Brain microvascular endothelial cell (primary cell): ENCODE measurements around the gene ARID4B.

Source experiments
- DNase-seq: peaks from one replicate; pipeline ENCODE4 v3.0.0-alpha.2; 2020
- H3K27ac ChIP-seq: fragments of 250-450 bp; sonication (Bioruptor Pico); 2 replicates; pipeline ENCODE4 v1.5.1; 2020; ENCODE audit warnings: mild to moderate bottlenecking, moderate library complexity
- H3K27me3 ChIP-seq: fragments of 250-450 bp; sonication (Bioruptor Pico); replicated peaks from 2 replicates; pipeline ENCODE4 v1.5.1; 2020; ENCODE audit warnings: mild to moderate bottlenecking
- H3K36me3 ChIP-seq: fragments of 250-450 bp; sonication (Bioruptor Pico); replicated peaks from 2 replicates; pipeline ENCODE4 v1.5.1; 2020; ENCODE audit warnings: mild to moderate bottlenecking
- H3K4me3 ChIP-seq: 2 replicates; pipeline ENCODE4 v1.5.1; 2011; ENCODE audit warnings: low read depth, mild to moderate bottlenecking, control low read depth, low read length, moderate library complexity
- CTCF ChIP-seq: IDR thresholded peaks from 2 replicates; pipeline ENCODE4 v1.5.1; 2011; ENCODE audit warnings: low read depth, mild to moderate bottlenecking, moderate library complexity, low read length, control low read depth, inconsistent platforms; ENCODE audit errors: missing control alignments
- in situ Hi-C: cut with HindIII; loops from 2 replicates; pipeline ENCODE4 v1.10.0; 2017; ENCODE audit warnings: low sequenced_read_pairs, low pct_ligation_motif_present

The ARID4B gene

DNA sequence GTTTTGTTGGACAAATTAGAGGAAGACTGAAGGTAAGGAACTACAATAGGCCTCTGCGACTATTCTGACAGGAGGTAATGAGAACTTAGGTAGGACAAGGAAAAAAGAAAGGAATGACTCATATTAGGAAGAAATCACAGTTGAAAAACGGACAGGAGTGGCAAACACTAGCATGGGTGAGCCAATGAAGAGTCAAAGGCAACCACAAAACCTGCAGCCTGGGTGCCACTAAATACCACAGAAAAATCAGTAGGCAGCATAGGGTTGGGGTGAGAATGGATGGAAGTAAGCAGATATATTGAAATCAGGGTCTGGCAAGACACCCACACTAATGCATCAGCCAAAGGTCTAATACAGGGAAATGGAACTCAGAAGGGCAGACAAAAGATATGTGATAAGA lies 176.9 kb downstream of the ARID4B start:
- TF ChIP-seq CTCF, result no peak

GRCh38 chr1:235149824-235150223 lies 178.2 kb downstream of the ARID4B start:
- Histone ChIP-seq H3K27me3 (no peaks in the 10 kb centered on the region), H3K36me3 (peaks cover 38% of the 10 kb centered on the region), H3K4me3 (no peak overlapping the region), H3K27ac (no peak overlapping the region)
- in situ Hi-C loops, result no loop called here
- no peak for DNase-seq
- no peak for TF ChIP-seq CTCF

More for the DNA sequence above, 176.9 kb downstream of the ARID4B start:
- no peak for DNase-seq
- Histone ChIP-seq H3K27ac (no peak overlapping the region), H3K27me3 (no peaks in the 10 kb centered on the region), H3K36me3 (peaks cover 34% of the 10 kb centered on the region), H3K4me3 (no peak overlapping the region)
- in situ Hi-C loops, result no loop called here

- peaks cover 32% of the 10 kb centered on the region for H3K36me3 ChIP-seq
- no peak overlapping the region for H3K27ac ChIP-seq
- no peak overlapping the region for H3K4me3 ChIP-seq
- H3K27me3 ChIP-seq, result no peaks in the 10 kb centered on the region
- in situ Hi-C loops, result no loop called here
- no peak for TF ChIP-seq CTCF
- no peak for DNase-seq
Observed at GRCh38 chr1:235147269-235147668, 180.7 kb downstream of the ARID4B start.

- no peak for TF ChIP-seq CTCF
- DNase-seq, result no peak
- H3K4me3 ChIP-seq, result no peak overlapping the region
- peaks cover 31% of the 10 kb centered on the region for H3K36me3 ChIP-seq
- no peak overlapping the region for H3K27ac ChIP-seq
- H3K27me3 ChIP-seq, result no peaks in the 10 kb centered on the region
- in situ Hi-C loops, result no loop called here
Observed at GRCh38 chr1:235145639-235146038, 182.3 kb downstream of the ARID4B start.

GRCh38 chr1:235142991-235143390 lies 185.0 kb downstream of the ARID4B start:
- DNase-seq, result no peak
- no peaks in the 10 kb centered on the region for H3K27me3 ChIP-seq
- H3K4me3 ChIP-seq, result no peak overlapping the region
- H3K36me3 ChIP-seq, result peaks cover 43% of the 10 kb centered on the region
- in situ Hi-C loops, result no loop called here
- no peak for TF ChIP-seq CTCF
- H3K27ac ChIP-seq, result no peak overlapping the region

- no peak for TF ChIP-seq CTCF
- no peaks in the 10 kb centered on the region for H3K27me3 ChIP-seq
- H3K4me3 ChIP-seq, result no peak overlapping the region
- H3K27ac ChIP-seq, result no peak overlapping the region
- in situ Hi-C loops, result no loop called here
- no peak for DNase-seq
- peaks cover 57% of the 10 kb centered on the region for H3K36me3 ChIP-seq
Observed at GRCh38 chr1:235139315-235139714, 188.7 kb downstream of the ARID4B start.
